Panc1 (cell line): ENCODE measurements around the gene VDR. TPM values are rescaled to one million over a fixed set of nuclear protein-coding genes. Genes with fewer than 3 reads are reported as not detected.

Experiments used
- ATAC-seq: fragments of 200-7000 bp; cut with Tn5 transposase; 2 replicates; pipeline ENCODE4 v1.9.1; 2020; ENCODE audit warnings: mild to moderate bottlenecking, moderate library complexity
- BruUV-seq: library from RNA; stranded (reverse); fragments of 400-500 nt; replicated peaks from 2 replicates; lab custom pipeline; 2021; lab: Mats Ljungman, UMichigan
- CTCF ChIA-PET: fragments of 300-600 bp; sonication (Branson Sonifier 250); formaldehyde crosslinking; loops from one replicate; lab custom pipeline; 2022; ENCODE audit warnings: antibody characterized with exemption; lab: Charles Lee
- POLR2A ChIA-PET: fragments of 300-600 bp; sonication (Branson Sonifier 250); formaldehyde crosslinking; loops from one replicate; lab custom pipeline; 2022; ENCODE audit warnings: antibody characterized with exemption; lab: Charles Lee
- DNase-seq: peaks from one replicate; pipeline ENCODE4 v3.0.0-alpha.2; 2010; ENCODE audit warnings: low read depth, low spot score
- H3K27ac ChIP-seq: 2 replicates; pipeline ENCODE4 v1.5.1; 2011; ENCODE audit warnings: mild to moderate bottlenecking, low read length, inconsistent platforms
- H3K27me3 ChIP-seq: fragments of 200-500 bp; sonication (Bioruptor generic); 2 replicates; pipeline ENCODE4 v1.6.0; 2014; ENCODE audit warnings: low read length, inconsistent platforms; ENCODE audit not compliant: control insufficient read depth, insufficient read depth
- H3K36me3 ChIP-seq: fragments of 200-500 bp; sonication (Bioruptor generic); 2 replicates; pipeline ENCODE4 v1.5.1; 2014; ENCODE audit warnings: inconsistent platforms, mild to moderate bottlenecking, low read length, moderate library complexity; ENCODE audit not compliant: control insufficient read depth, insufficient read depth
- H3K4me1 ChIP-seq: 2 replicates; pipeline ENCODE4 v1.5.1; 2011; ENCODE audit warnings: inconsistent platforms, mild to moderate bottlenecking, low read length, moderate library complexity; ENCODE audit not compliant: control insufficient read depth, insufficient read depth
- H3K4me3 ChIP-seq, 2 experiments: 2 replicates each; pipeline ENCODE4 v1.5.1; 2011 to 2012; ENCODE audit warnings: low read depth in 2 of 2, low read length in 2 of 2, mild to moderate bottlenecking in 2 of 2, inconsistent platforms in 1 of 2, moderate library complexity in 1 of 2
- H3K9me3 ChIP-seq: fragments of 200-500 bp; sonication (Bioruptor generic); 2 replicates; pipeline ENCODE4 v1.5.1; 2014; ENCODE audit warnings: low read depth, mild to moderate bottlenecking, inconsistent platforms, low read length, moderate library complexity; ENCODE audit not compliant: control insufficient read depth, insufficient read depth
- POLR2AphosphoS5 ChIP-seq: IDR thresholded peaks from 2 replicates; pipeline ENCODE4 v1.6.1; 2012; ENCODE audit warnings: mild to moderate bottlenecking, low read depth, low read length, moderate library complexity
- SIN3A ChIP-seq: IDR thresholded peaks from 2 replicates; pipeline ENCODE4 v1.6.1; 2012; ENCODE audit warnings: low read depth, mild to moderate bottlenecking, low read length, moderate library complexity, borderline replicate concordance; ENCODE audit not compliant: insufficient read depth
- TCF7L2 ChIP-seq: IDR thresholded peaks from 2 replicates; pipeline ENCODE4 v1.6.1; 2011; ENCODE audit warnings: mild to moderate bottlenecking, low read depth, low read length, inconsistent platforms
- in situ Hi-C: cut with HindIII; loops from 2 replicates; pipeline ENCODE4 v1.10.0; 2016; ENCODE audit warnings: low sequenced_read_pairs, low pct_unique_long_range_greater_than_20kb
- intact Hi-C: fragments of 100-400 bp; cut with micrococcal nuclease; formaldehyde crosslinking; loops from one replicate; pipeline ENCODE4 v1.10.0; 2022; ENCODE audit not compliant: unreplicated experiment
- total RNA-seq: library from RNA; stranded (reverse); gene quantifications from one replicate; pipeline ENCODE4 v1.2.1, GENCODE V29; 2021; ENCODE audit not compliant: unreplicated experiment
- TF ChIP-seq, protein P1 (sequence below), 2 experiments: IDR thresholded peaks; 2 replicates each; pipeline ENCODE4 v1.6.1; 2011 to 2012; ENCODE audit warnings: low read depth in 2 of 2, control low read depth in 1 of 2, low read length in 1 of 2, mild to moderate bottlenecking in 1 of 2, moderate library complexity in 1 of 2; ENCODE audit not compliant: insufficient read depth in 1 of 2
- TF ChIP-seq, protein P2 (sequence below): fragments of 450-650 bp; IDR thresholded peaks from 2 replicates; pipeline ENCODE4 v1.5.1; 2017; ENCODE audit warnings: mild to moderate bottlenecking

The VDR gene
- total RNA-seq, 1 experiment from 2014 or later = 3.0 TPM

DNA sequence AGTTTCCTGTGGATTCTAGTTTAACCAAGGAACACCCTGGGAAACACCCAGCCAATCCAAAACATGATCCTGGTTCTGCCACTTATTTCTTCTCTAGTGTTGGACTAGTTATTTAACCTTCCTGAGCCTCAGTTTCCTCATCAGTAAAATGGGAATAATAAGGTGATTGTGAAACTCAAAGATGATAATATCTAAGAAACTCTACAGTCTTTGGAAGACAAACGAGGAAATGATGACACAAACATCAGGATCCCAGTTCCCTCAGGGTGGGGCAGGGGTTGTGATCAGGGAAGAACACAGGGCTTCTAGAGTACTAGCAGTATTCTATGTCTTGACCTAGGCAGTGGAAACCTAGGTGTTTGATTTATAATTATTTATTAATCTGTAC is 40.5 kb upstream of the VDR start:
- ChIA-PET POLR2A (no interaction called here), CTCF (no interaction called here)
- H3K9me3 ChIP-seq = no peaks in the 10 kb centered on the region
- H3K27me3 ChIP-seq = no peaks in the 10 kb centered on the region
- no peak for TF ChIP-seq SIN3A
- no peak for TF ChIP-seq TCF7L2
- TF ChIP-seq, protein P1, sequence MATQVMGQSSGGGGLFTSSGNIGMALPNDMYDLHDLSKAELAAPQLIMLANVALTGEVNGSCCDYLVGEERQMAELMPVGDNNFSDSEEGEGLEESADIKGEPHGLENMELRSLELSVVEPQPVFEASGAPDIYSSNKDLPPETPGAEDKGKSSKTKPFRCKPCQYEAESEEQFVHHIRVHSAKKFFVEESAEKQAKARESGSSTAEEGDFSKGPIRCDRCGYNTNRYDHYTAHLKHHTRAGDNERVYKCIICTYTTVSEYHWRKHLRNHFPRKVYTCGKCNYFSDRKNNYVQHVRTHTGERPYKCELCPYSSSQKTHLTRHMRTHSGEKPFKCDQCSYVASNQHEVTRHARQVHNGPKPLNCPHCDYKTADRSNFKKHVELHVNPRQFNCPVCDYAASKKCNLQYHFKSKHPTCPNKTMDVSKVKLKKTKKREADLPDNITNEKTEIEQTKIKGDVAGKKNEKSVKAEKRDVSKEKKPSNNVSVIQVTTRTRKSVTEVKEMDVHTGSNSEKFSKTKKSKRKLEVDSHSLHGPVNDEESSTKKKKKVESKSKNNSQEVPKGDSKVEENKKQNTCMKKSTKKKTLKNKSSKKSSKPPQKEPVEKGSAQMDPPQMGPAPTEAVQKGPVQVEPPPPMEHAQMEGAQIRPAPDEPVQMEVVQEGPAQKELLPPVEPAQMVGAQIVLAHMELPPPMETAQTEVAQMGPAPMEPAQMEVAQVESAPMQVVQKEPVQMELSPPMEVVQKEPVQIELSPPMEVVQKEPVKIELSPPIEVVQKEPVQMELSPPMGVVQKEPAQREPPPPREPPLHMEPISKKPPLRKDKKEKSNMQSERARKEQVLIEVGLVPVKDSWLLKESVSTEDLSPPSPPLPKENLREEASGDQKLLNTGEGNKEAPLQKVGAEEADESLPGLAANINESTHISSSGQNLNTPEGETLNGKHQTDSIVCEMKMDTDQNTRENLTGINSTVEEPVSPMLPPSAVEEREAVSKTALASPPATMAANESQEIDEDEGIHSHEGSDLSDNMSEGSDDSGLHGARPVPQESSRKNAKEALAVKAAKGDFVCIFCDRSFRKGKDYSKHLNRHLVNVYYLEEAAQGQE (IDR thresholded peaks at IDR 0.05; ENCODE audit: insufficient read depth in 1 of 2, low read depth in 2 of 2, low read length in 1 of 2) = no peak
- TF ChIP-seq POLR2AphosphoS5 = no peak
- TF ChIP-seq, protein P2, sequence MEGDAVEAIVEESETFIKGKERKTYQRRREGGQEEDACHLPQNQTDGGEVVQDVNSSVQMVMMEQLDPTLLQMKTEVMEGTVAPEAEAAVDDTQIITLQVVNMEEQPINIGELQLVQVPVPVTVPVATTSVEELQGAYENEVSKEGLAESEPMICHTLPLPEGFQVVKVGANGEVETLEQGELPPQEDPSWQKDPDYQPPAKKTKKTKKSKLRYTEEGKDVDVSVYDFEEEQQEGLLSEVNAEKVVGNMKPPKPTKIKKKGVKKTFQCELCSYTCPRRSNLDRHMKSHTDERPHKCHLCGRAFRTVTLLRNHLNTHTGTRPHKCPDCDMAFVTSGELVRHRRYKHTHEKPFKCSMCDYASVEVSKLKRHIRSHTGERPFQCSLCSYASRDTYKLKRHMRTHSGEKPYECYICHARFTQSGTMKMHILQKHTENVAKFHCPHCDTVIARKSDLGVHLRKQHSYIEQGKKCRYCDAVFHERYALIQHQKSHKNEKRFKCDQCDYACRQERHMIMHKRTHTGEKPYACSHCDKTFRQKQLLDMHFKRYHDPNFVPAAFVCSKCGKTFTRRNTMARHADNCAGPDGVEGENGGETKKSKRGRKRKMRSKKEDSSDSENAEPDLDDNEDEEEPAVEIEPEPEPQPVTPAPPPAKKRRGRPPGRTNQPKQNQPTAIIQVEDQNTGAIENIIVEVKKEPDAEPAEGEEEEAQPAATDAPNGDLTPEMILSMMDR = no peak
- no TSS peak for BruUV-seq
- DNase-seq (no peak), ATAC-seq (no peak)
- H3K4me3 ChIP-seq = no peak overlapping the region
- H3K27ac ChIP-seq = no peak overlapping the region
- in situ Hi-C loops = no loop called here
- intact Hi-C loops = no loop called here
- no peaks in the 10 kb centered on the region; the same call in 1 of the 2 replicates for H3K4me1 ChIP-seq
- no peaks in the 10 kb centered on the region for H3K36me3 ChIP-seq

DNA sequence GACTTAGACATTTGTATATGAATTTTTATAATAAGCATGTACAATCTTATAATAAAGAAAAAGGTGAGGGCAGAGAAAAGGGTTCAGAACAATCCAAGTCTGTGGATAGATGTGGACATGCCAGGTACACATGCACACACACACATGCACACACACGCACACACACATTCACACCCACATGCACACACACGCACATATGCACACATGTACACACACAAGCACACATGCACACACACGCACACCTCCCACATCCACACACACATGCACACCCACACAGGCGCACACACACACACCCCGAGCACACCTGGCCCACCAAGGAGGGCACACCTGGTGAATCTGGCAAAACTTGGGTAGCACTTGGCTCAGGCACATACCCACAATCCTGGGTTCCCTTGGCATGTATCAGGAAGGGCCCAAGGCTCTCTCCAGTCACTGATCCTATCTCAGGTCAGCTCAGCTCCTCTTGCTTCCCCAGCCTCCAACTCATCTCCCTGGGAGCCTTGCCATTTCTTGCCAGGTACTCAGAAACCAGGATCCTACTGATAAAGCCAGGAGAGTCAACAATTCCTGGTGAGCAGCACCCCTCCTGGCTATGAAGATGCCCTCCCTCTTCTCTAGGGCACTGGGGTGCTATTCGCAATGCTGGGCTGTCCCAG is 40.0 kb upstream of the VDR start:
- DNase-seq (no peak), ATAC-seq (no peak)
- no peak overlapping the region for H3K27ac ChIP-seq
- H3K27me3 ChIP-seq = no peaks in the 10 kb centered on the region
- in situ Hi-C loops (no loop called here), intact Hi-C loops (no loop called here)
- H3K9me3 ChIP-seq = no peaks in the 10 kb centered on the region
- H3K36me3 ChIP-seq = no peaks in the 10 kb centered on the region
- ChIA-PET CTCF (no interaction called here), POLR2A (no interaction called here)
- TF ChIP-seq TCF7L2 (no peak), POLR2AphosphoS5 (no peak), SIN3A (no peak)
- TF ChIP-seq, protein P1 (IDR thresholded peaks at IDR 0.05; ENCODE audit: insufficient read depth in 1 of 2, low read depth in 2 of 2, low read length in 1 of 2) = no peak
- TF ChIP-seq, protein P2 = no peak
- no TSS peak for BruUV-seq
- H3K4me3 ChIP-seq = no peak overlapping the region
- no peaks in the 10 kb centered on the region; the same call in 1 of the 2 replicates for H3K4me1 ChIP-seq
